HG03066 (cell line): ENCODE data around the gene SRPX2.
A peak's percentile ranks its signal among the peaks of the same experiment; 100 is the strongest.

Source experiments
- ATAC-seq: cut with Tn5 transposase; IDR thresholded peaks from one replicate; pipeline ENCODE4 v1.9.1; 2021; ENCODE audit warnings: low read depth; ENCODE audit not compliant: unreplicated experiment

SRPX2 gene

GRCh38 chrX:100649550-100650356 is 5.8 kb downstream of the SRPX2 start:
- no peak for ATAC-seq

GRCh38 chrX:100650841-100651240 is 6.8 kb downstream of the SRPX2 start:
- no peak for ATAC-seq

- no peak for ATAC-seq
These were observed 8.3 kb downstream of the SRPX2 start for GRCh38 chrX:100652266-100652665.

GRCh38 chrX:100654261-100654660 is 10.3 kb downstream of the SRPX2 start:
- no peak for ATAC-seq

DNA sequence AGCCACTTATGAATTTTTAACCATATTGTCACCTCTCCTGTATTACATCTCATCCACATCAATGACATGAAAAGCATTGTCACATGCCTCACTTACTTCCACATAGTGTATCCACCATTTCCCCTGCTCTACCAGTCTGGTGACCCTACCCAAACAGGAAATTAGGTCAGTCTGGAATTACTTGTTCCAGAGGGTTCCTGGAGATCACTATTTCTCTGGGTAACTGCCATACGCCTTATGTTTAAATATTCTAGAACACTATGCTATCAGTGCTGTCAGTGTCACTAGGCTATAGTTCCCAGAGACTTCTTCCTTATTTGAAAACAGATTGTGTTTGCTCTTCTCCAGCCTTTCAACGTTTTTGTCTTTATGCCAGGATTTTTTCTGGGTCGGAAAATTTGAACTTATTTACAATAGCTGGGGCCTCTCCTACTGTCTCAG is 15.0 kb downstream of the SRPX2 start:
- no peak for ATAC-seq

DNA sequence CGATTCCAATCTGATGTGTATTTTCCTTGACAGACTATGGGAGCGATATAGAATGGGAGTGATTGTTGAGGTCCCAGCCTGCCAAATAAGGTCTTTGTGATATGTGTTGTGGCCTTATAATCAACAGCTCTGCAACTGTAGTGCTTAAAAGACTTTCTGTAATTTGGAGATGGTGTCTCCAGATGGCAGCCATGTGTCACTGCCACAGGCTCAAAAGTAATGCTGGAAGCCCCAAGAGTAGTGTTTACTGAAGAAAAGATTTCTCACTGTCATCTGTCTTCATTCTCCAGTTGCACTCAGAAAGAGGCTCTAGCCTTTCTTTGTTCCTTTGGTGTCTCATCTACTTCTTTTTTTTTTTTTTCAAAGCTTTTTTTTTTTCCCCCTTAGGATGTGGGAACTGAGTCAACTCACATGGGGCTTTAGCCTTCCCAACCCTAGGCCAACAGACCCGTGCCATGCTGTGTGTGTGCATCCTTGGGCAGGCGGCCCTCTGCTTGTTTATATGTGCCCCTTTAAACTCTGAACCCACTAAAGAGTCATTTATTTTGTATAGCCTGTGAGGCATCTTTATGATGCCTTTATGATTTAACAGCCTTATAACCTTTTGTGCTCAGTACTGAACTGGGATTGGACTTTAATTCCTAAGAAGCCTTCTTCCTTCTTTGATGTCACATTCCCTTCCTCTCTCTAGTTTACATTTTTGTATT is 15.6 kb downstream of the SRPX2 start:
- no peak for ATAC-seq

- ATAC-seq: no peak
These were observed 18.2 kb downstream of the SRPX2 start for GRCh38 chrX:100662170-100662569.

GRCh38 chrX:100662796-100663195 is 18.8 kb downstream of the SRPX2 start:
- no peak for ATAC-seq

DNA sequence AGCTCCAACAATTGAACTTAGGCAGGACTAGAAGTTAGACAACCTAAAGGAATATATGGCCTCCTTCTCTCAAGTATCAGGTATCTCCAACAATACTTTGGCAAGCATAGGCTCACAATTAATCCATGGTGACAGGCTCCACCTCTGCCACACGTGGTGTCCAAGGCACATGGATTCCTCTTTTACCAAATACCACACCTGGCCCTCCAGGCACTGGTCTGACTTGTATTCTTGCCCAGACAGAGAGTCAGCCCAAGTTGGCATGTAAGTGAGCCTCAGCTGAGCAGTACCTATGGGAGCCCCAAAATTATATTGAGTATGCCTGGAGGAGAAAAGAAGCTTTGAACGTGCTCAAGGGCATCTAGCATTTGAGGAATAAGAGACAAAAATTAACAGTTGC is 19.6 kb downstream of the SRPX2 start:
- ATAC-seq: no peak

GRCh38 chrX:100672966-100673365 is 29.0 kb downstream of the SRPX2 start:
- no peak for ATAC-seq

DNA sequence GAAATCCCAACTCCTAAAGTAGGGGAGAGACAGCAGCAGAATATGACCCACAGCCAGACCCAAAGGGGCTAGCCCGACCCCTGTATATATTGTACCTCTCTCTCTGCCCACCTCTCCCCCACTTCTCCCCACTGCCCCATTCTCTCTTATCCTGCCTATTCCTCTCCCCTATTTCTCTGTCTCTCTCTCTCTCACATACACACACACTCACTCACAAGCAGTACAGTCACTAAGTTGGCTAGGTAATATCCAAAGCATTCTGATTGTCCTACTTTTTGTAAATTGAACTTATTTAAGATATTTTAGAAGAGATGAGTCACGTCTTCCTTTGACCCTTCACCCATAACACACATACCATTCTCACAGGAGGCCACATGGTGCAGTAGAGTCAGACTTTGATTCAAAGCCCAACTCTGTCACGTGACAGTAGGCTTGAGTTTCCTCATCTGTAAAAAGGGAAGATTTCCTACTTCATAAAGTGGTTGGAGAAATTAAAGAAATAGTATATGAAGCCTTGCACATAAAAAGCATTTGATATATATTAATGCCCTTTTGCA is 29.5 kb downstream of the SRPX2 start:
- no peak for ATAC-seq

DNA sequence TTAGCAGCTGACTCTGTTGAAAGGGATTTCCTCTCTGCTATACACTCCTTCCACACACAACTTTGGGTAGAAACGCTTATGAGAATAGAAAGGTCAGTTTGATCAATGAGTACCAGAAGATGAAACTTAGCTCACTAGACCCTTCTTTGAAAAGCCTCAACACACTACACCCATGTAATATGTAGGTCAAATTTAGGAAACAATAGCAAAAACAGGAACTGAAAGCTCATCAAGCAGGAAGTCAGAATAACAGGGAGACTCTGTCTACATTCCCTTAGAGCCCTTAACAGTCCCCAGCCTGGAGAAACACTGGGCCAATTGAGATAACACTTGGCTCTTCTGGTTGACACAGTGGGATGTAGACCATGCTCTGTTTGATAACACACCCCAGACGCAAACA is 30.7 kb downstream of the SRPX2 start:
- ATAC-seq: no peak

DNA sequence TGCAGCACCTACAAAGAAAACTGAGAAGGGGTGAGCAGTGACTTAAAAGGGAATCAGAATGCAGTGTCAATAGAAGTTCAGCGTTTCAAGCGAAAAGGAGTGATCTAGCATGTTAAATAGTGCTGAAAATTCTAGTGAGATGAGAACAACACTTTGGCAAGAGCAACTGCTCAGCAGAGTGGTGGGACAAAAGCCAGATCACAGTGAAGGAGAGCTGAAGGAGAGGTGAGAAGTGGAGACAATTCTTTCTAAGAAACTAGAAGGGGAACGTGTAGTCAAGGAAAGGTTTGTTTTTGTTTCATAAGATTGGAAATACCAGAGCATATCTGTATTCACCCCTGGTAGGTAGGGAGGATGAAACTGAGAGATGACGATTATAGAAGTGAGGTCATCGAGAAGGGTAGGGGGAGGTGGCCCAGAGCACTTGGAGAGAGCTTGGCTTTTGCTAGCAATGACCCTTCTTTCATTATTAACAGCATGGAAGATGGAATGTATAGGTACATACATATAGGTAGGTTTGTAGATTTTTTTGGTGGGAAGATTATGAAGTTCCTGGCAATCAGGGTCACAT is 33.7 kb downstream of the SRPX2 start:
- ATAC-seq: no peak

DNA sequence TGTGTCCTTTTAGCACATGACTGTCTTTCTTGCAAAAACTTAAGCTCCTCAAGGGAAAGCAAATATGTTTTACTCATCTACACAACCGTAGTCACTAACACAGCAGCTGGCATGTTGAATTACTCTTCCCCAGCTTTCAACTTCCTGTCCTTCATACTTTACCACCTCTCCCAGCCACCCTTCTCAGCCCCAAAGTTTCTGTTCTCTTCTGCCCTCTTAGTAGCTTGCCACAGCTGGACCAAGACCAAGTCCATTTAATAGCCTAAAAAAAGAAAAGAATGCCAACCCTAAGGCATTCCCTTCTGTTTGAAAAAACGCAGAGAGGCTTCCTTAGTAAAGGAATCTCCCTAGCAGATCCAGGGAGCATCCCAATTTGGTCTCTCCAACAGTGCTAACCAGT is 36.8 kb downstream of the SRPX2 start:
- no peak for ATAC-seq

DNA sequence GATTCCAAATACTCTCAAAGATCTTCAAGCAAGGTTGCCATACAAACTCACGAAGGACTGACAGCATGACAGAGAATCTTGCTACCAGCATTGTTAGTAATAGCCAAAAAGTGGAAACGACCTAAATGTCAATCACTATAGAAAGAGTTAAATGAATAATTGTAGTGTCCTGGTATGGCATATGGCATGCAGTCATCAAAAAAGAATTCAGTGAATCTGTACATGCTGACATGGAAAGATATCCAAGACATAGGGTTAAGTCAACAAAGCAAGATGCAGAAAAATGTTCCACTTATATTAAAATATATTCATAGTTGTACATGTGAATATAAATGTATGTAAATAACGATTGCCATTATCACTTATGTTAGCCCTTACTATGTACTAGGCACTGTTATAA is 37.6 kb downstream of the SRPX2 start:
- ATAC-seq: no peak

DNA sequence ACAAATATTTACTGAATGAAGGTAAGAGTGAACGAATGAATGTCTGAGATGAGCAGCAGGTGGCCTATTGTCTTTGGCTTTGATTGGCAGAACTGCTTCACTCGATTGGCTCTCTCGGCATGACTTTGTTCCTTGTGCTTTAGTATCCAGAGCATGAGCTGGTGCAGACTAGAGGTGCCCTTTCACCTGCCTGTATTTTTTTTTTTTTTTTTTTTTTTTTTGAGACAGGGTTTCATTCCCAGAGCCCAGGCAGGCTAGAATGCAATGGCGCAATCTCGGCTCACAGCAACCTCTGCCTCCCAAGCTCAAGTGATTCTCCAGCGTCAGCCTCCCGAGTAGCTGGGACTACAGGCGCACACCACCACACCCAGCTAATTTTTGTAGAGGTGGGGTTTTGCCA is 38.9 kb downstream of the SRPX2 start:
- no peak for ATAC-seq

- peak; percentile 48 for ATAC-seq
These were observed 41.4 kb downstream of the SRPX2 start for GRCh38 chrX:100685284-100685996.

DNA sequence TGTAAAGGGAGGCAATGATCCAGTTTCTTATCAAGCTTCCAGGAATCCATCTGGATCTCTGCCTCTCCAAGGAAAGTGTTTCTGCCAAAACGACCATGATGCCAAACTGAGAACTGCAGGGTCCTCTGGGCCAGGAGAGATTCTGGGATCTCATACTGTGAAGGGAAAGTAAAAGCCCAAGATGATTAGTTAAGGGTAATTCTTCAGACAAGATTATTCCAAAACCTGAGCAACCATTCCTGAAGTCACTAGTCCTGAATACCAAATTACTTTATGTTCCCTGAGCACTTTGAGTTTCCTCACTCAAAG is 42.0 kb downstream of the SRPX2 start:
- ATAC-seq: no peak

DNA sequence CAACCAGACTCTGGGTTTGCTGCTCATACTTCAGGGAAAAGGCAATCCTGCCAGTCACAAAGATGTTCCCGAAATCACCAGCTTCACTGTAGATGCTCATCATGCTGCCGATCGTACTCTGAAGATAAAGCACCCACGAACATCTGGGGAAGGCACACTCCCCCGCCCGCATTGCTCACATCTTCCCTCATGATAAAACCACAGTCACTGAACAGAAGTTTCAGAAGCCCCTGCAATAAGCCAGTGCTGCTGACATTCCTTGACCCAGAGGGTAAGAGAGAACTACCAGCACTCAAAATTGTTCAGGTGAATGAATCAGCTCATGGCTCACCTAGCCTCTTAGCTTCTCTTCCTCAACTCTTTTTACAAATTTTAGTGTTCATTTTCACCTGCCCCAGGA is 43.1 kb downstream of the SRPX2 start:
- peak; percentile 30 for ATAC-seq

DNA sequence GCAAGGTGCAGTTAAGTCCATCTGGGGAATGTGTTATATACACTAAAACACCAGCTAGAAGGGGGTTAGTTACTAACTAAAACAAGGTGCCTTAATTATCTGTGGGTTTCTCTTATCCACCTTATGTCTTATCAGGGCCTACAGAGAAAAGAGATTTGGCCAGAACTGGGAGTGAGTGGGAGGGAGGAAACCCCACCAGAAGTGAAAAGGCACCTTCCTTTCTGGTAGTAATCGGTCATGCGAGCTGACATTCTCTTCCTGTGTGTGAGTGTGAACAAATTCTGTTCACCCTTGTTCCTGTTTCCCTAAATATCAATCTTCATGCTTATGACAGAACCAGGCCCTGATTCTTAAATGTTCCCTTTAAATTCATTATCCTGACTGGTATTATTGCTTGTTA is 43.5 kb downstream of the SRPX2 start:
- ATAC-seq: peak; percentile 83

GRCh38 chrX:100695302-100695701 is 51.3 kb downstream of the SRPX2 start:
- ATAC-seq: no peak
